Activated CD4-positive, alpha-beta T cell treated with anti-CD3 and anti-CD28 coated beads, Interleukin-2, amount 10 ng/mL, durations not matched to agents 7 days and 5 days (primary cell): ENCODE data around the gene RFX1. TPM values are rescaled to one million over a fixed set of nuclear protein-coding genes. Genes with fewer than 3 reads are reported as not detected.

ENCODE experiments used
- CTCF ChIA-PET: fragments of 350-600 bp; sonication (Branson Sonifier 250); formaldehyde crosslinking; loops from one replicate; lab custom pipeline; 2021; ENCODE audit warnings: antibody characterized with exemption; lab: Charles Lee
- POLR2A ChIA-PET: fragments of 350-600 bp; sonication (Branson Sonifier 250); formaldehyde crosslinking; loops from one replicate; lab custom pipeline; 2021; ENCODE audit warnings: antibody characterized with exemption; lab: Charles Lee
- DNase-seq: peaks from one replicate; pipeline ENCODE4 v3.0.0-alpha.2; 2020
- H3K27ac Mint-ChIP-seq: one replicate; pipeline ENCODE4 v1.8.0; 2021; ENCODE audit warnings: mild to moderate bottlenecking, moderate library complexity, mixed read lengths
- H3K27me3 Mint-ChIP-seq: one replicate; pipeline ENCODE4 v1.8.0; 2021; ENCODE audit warnings: mixed read lengths
- H3K36me3 Mint-ChIP-seq: one replicate; pipeline ENCODE4 v1.8.0; 2021; ENCODE audit warnings: low read depth, mixed read lengths
- H3K4me1 Mint-ChIP-seq: one replicate; pipeline ENCODE4 v1.8.0; 2021; ENCODE audit warnings: mixed read lengths
- H3K4me3 Mint-ChIP-seq: one replicate; pipeline ENCODE4 v1.8.0; 2021; ENCODE audit warnings: mild to moderate bottlenecking, moderate library complexity, mixed read lengths
- H3K9me3 Mint-ChIP-seq: one replicate; pipeline ENCODE4 v1.8.0; 2021; ENCODE audit warnings: mixed read lengths
- total RNA-seq, 2 experiments: library from RNA; stranded (reverse); gene quantifications; one replicate each; pipeline ENCODE4 v1.2.3, GENCODE V29; 2021

RFX1 gene
- total RNA-seq, 2 experiments from 2014 or later: 19.1 to 19.9 TPM

DNA sequence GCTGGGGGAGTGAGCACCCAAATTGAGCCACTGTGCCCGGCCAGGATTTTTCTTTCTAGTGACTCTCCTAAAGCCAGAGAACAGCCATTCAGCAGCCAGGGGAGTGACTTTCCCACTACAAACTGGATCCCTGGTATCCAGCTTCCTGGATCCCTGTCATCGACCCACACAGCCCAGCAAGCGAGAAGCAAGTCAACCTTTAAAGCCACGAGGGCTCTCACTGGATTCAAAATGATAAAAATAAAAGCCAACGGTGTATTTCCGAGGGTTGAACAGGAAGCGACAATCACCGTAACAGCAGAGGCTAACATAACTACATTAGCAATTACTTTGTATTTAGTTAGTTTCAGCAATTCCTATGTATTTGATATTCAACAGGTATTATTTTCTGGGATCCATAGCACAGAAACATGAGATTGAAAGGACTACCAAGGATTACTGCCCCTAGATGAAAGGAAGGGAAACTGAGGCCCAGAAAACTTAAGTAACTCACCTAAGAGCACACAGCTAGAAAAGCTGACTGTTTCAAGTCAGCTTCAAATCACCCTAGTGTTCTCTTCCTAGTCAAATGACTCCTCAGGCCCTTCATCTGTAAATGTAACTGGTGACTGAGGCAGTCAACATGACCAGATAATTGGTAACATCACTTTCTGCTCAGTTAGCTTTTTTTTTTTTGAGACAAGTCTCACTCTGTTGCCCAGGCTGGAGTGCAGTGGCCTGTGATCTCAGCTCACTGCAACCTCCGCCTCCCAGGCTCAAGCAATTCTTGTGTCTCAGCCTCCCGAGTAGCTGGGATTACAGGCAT, 2.7 kb downstream of the RFX1 start:
- ChIA-PET CTCF (interaction anchor here (0.8 to 1.1 kb wide), 2 partner anchors 14 to 119 kb away, joined by 3 to 4 read pairs; no protein-coding TSS in a partner anchor), POLR2A (interaction anchor here (0.5 to 1.1 kb wide), 2 partner anchors 28 to 32 kb away, joined by 3 read pairs; no protein-coding TSS in a partner anchor)
- Mint-ChIP-seq H3K36me3 (peaks cover 24% of the 10 kb centered on the region), H3K4me3 (peak overlapping the region; percentile 53), H3K27me3 (no peaks in the 10 kb centered on the region), H3K9me3 (peaks cover 7% of the 10 kb centered on the region), H3K4me1 (peaks cover 61% of the 10 kb centered on the region), H3K27ac (peak overlapping the region; percentile 99)
- peak; percentile 49 for DNase-seq

DNA sequence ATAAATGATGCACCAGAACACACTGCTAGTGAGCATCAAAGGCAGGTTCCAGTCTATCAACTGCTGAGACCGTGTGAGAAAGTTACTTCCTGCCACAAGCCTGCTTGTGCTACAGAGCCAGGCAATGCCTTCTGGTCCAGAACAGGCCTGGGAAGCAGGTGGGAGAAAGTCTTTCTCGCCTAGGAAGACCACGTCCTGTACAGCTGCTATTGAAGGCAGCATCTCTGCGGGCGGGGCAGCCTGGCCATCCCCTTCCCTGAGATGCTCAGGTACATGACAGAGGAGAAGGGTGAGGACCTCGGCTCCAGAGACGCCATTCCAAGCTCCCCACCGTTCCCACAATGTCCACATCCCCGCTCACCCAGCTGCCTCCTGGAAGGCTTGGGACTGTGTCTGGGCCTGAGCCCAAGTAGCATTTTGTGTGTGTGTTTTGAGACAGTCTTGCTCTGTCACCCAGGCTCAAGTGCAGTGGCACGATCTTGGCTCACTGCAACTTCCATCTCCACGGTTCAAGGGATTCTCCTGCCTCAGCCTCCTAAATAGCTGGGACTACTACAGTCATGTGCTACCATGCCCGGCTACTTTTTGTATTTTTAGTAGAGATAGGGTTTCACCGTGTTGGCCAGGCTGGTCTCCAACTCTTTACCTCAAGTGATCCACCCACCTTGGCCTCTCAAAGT, 3.4 kb downstream of the RFX1 start:
- Mint-ChIP-seq H3K27me3 (no peaks in the 10 kb centered on the region), H3K4me3 (peak overlapping the region; percentile 53), H3K9me3 (peaks cover 7% of the 10 kb centered on the region), H3K36me3 (peaks cover 31% of the 10 kb centered on the region), H3K4me1 (peaks cover 59% of the 10 kb centered on the region), H3K27ac (peak overlapping the region; percentile 99)
- POLR2A ChIA-PET: interaction anchor here (0.5 to 1.1 kb wide), 2 partner anchors 28 to 33 kb away, joined by 3 read pairs; no protein-coding TSS in a partner anchor
- peak; percentile 55 for DNase-seq
- CTCF ChIA-PET: interaction anchor here (0.7 to 1.1 kb wide), 3 partner anchors 10 to 415 kb away, joined by 3 to 5 read pairs (median 3); no protein-coding TSS in a partner anchor

DNA sequence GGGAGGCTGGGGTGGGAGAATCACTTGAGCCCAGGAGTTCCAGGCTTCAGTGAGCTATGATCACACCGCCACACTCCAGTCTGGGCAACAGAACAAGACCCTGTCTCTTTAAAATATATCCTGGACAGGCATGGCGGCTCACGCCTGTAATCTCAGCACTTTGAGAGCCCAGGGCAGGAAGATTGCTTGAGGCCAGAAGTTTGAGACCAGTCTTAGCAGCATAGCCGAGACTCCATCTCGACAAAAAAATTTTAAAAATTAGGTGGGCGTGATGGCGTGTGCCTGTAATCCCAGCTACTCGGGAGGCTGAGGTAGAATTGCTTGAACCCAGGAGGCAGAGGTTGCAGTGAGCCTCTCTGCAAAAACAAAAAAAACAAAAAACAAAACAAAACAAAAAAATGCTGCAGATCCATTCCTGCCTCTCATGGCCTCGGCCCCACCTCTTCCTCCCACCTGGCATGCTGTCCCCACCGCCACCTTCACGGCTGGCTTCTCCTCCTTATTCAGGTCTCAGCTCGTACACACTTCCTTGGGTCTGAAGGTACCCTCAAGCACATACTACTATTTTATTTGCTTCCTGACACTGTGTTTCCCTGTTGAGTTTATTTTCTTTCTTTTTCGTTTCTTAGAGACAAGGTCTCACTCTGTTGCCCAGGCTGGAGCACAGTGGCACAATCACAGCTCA, 5.3 kb downstream of the RFX1 start:
- H3K9me3 Mint-ChIP-seq: peaks cover 7% of the 10 kb centered on the region
- ChIA-PET POLR2A (no interaction called here), CTCF (interaction anchor here (1.9 kb wide), 1 partner anchor 12 kb away, joined by 5 read pairs; no protein-coding TSS in a partner anchor)
- H3K27ac Mint-ChIP-seq: peak overlapping the region; percentile 99
- peaks cover 32% of the 10 kb centered on the region for H3K36me3 Mint-ChIP-seq
- H3K4me1 Mint-ChIP-seq: peaks cover 50% of the 10 kb centered on the region
- H3K4me3 Mint-ChIP-seq: peak overlapping the region; percentile 6
- no peaks in the 10 kb centered on the region for H3K27me3 Mint-ChIP-seq
- DNase-seq: no peak

DNA sequence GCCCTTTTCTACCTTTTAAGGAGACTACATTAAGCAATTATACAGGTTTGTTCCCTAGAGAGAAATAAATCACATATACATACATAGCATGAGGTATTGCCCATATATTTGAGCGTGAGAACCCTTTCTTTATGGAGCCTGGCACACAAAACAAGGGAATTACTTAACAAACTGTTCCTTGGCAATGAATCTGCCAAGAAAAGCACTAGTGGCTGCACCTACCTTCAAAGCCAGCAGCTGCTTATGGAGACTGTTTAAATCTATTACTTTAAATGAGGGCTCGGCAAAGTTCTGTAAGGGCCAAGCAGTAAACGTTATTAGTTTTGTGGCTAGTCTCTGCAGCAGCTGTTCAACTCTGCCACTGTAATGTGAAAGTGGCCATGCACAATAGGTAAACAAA, 7.0 kb downstream of the RFX1 start:
- no peak overlapping the region for H3K4me3 Mint-ChIP-seq
- POLR2A ChIA-PET: no interaction called here

DNA sequence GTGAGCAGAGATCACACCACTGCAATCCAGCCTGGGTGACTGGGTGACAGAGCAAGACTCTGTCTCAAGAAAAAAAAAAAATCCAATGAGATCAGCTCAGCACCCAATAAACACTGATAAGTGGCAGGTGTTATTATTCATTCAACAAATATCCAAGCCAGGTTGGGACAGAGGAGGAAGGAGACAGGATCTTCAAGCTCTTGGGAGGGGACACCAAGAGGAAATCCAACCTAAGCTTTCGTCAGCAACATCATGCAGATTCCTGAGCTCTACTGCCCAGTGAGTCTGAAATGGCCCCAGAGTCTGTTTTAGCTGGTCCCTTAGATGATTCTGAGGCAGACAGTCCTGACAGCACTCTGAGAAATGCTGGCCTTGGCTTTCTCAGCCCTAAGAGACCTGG, 7.7 kb downstream of the RFX1 start:
- Mint-ChIP-seq H3K9me3 (peaks cover 7% of the 10 kb centered on the region), H3K36me3 (peaks cover 32% of the 10 kb centered on the region), H3K27ac (no peak overlapping the region), H3K4me3 (no peak overlapping the region), H3K27me3 (no peaks in the 10 kb centered on the region), H3K4me1 (peaks cover 35% of the 10 kb centered on the region)
- ChIA-PET CTCF (interaction anchor here (0.6 to 1.9 kb wide), 6 partner anchors 11 to 138 kb away, joined by 3 to 6 read pairs (median 3); partner anchors contain the start of gene ASF1B), POLR2A (no interaction called here)
- no peak for DNase-seq

More for the DNA sequence above, 7.0 kb downstream of the RFX1 start:
- H3K9me3 Mint-ChIP-seq: peaks cover 7% of the 10 kb centered on the region
- CTCF ChIA-PET: interaction anchor here (0.7 to 1.2 kb wide), 3 partner anchors 28 to 137 kb away, joined by 3 to 5 read pairs (median 4); partner anchors contain the start of gene IL27RA
- H3K27ac Mint-ChIP-seq: no peak overlapping the region
- peaks cover 37% of the 10 kb centered on the region for H3K4me1 Mint-ChIP-seq
- DNase-seq: no peak
- peaks cover 32% of the 10 kb centered on the region for H3K36me3 Mint-ChIP-seq
- H3K27me3 Mint-ChIP-seq: no peaks in the 10 kb centered on the region

DNA sequence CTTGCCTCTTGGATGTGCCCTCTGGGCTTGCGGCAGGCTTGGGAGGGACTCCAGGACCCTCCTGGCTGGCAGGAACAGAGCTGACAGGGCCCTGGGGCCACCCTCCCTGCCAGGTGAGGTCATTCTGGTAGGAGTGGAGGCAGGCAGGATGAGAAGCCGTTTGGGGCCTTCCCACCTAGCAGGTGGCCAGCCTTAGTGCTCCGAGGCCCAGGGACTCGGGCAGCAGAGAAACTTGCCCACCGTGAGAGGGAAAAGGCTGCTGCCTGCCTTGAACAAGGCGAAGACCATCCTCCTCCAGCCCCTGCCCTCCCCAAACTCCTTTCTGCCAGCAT, 8.5 kb downstream of the RFX1 start:
- peaks cover 7% of the 10 kb centered on the region for H3K9me3 Mint-ChIP-seq
- ChIA-PET CTCF (interaction anchor here (0.6 to 1.9 kb wide), 3 partner anchors 12 to 62 kb away, joined by 3 to 5 read pairs (median 4); no protein-coding TSS in a partner anchor), POLR2A (no interaction called here)
- no peak overlapping the region for H3K4me3 Mint-ChIP-seq
- peaks cover 35% of the 10 kb centered on the region for H3K36me3 Mint-ChIP-seq
- DNase-seq: no peak
- no peak overlapping the region for H3K27ac Mint-ChIP-seq
- peaks cover 27% of the 10 kb centered on the region for H3K4me1 Mint-ChIP-seq
- no peaks in the 10 kb centered on the region for H3K27me3 Mint-ChIP-seq

DNA sequence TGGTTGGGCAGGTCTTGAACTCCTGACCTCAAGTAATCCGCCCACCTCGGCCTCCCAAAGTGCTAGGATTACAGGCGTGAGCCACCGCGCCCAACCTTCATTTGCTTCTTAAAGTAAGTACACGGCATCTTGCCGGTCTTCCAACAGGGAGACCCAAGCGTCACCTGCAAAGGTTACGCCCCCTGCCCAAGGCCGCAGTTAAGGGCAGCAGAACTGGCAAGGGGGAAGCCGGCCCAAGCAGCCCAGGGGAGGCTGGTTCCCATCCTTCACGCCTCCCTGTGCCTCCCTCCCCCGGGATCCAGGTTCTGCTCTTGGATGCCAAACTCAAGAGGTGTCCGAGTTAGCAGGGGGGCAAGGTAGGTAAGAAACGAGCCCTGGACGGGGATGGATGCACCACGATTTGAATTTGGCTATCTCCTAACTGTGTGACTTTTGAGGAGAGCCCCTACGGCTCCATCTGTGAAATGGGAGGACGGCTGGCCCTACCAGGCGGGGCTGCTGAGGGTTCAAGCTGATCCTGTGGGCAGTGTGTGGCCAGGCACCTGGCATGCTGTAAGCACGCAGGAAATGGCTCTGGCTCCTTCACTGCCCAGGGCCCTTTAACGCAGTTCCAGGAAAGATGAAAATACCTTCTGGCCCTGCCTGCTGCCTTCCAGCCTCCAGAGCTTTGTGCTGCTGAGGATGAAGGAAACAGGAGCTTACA, 9.0 kb downstream of the RFX1 start:
- peaks cover 22% of the 10 kb centered on the region for H3K4me1 Mint-ChIP-seq
- no peak for DNase-seq
- ChIA-PET CTCF (interaction anchor here (0.6 to 1.9 kb wide), 3 partner anchors 12 to 62 kb away, joined by 3 to 5 read pairs (median 4); no protein-coding TSS in a partner anchor), POLR2A (no interaction called here)
- H3K36me3 Mint-ChIP-seq: peaks cover 37% of the 10 kb centered on the region
- H3K4me3 Mint-ChIP-seq: no peak overlapping the region
- H3K27me3 Mint-ChIP-seq: no peaks in the 10 kb centered on the region
- H3K27ac Mint-ChIP-seq: no peak overlapping the region
- peaks cover 7% of the 10 kb centered on the region for H3K9me3 Mint-ChIP-seq

DNA sequence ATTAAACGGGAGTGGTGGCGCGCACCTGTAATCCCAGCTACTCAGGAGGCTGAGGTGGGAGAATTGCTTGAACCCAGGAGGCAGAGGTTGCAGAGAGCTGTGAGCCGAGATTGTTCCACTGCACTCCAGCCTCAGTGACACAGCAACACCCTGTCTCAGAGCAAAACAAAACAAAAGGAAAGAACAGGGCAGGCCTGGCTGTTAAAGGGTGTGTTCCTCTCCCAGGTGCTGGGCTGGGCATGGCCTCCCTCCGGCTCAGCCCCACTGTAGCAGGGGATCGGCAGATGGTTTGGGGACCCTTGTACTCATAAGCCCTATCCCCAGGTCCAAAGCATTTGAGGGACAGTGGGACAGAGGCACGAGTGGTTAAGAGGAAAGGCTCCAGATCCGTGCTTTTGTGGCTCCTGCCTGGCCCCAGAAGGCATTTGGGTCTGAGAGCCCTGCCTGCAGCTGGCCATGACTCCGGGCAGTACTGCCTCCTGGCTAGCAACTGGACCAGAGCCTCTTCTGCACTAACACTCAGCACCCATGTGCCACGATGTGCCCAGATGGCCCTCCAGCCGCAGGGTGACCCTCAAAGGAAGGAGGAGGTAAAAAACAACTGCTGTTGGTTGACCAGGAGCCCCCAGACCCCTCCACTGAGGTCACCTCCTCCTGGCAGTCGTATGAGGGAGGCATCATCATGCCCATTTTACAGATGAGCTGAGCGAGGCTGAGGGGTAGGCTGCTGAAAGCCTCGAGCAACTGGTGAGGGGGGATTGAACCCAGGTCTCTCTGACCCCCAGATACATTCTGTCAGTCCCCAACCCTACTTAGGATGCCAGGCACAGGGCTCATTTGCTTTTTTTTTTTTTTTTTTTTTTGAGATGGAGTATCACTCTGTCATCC, 10.0 kb downstream of the RFX1 start:
- Mint-ChIP-seq H3K36me3 (peaks cover 36% of the 10 kb centered on the region), H3K4me3 (no peak overlapping the region), H3K27me3 (no peaks in the 10 kb centered on the region), H3K4me1 (peaks cover 16% of the 10 kb centered on the region), H3K9me3 (peaks cover 7% of the 10 kb centered on the region), H3K27ac (no peak overlapping the region)
- CTCF ChIA-PET: interaction anchor here (0.6 to 1.4 kb wide), 4 partner anchors 9 to 63 kb away, joined by 3 to 4 read pairs (median 3); no protein-coding TSS in a partner anchor
- DNase-seq: no peak
- POLR2A ChIA-PET: no interaction called here

DNA sequence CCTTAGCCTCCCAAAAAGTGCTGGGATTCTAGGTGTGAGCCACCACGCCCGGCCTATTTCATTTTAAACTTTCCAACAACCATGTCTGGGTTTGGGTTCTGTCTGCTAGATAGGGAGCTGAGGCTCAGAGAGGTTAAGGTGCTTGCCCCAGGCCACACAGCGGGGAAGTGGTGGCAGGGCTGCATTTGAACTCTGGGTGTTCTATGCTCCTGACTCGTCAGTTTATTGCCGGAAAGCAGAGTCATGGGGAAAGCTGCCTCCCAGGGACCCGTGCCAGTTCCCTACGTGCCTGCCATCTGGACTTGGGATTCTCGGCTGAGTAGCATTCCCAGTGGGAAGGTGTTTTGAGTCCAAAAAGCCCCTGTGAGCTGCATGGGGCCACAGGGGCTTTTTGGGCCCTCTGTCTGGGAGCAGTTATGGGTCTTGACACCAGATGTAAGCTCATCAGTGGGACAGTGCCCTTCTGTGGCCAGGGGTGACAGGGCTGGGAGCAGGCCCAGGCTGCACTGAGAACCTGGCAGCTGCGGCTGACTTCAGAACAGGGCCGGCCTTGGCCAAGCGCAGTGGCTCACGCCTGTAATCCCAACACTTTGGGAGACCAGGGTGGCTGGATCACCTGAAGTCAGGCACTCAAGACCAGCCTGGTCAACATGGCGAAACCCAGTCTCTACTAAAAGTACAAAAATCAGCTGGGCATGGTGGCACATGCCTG, 10.9 kb downstream of the RFX1 start:
- DNase-seq: no peak
- Mint-ChIP-seq H3K4me1 (peaks cover 7% of the 10 kb centered on the region), H3K27ac (no peak overlapping the region), H3K36me3 (peaks cover 34% of the 10 kb centered on the region), H3K27me3 (no peaks in the 10 kb centered on the region), H3K9me3 (peaks cover 7% of the 10 kb centered on the region), H3K4me3 (no peak overlapping the region)
- ChIA-PET POLR2A (no interaction called here), CTCF (interaction anchor here (0.6 to 0.7 kb wide), 2 partner anchors 10 to 41 kb away, joined by 3 read pairs; no protein-coding TSS in a partner anchor)

DNA sequence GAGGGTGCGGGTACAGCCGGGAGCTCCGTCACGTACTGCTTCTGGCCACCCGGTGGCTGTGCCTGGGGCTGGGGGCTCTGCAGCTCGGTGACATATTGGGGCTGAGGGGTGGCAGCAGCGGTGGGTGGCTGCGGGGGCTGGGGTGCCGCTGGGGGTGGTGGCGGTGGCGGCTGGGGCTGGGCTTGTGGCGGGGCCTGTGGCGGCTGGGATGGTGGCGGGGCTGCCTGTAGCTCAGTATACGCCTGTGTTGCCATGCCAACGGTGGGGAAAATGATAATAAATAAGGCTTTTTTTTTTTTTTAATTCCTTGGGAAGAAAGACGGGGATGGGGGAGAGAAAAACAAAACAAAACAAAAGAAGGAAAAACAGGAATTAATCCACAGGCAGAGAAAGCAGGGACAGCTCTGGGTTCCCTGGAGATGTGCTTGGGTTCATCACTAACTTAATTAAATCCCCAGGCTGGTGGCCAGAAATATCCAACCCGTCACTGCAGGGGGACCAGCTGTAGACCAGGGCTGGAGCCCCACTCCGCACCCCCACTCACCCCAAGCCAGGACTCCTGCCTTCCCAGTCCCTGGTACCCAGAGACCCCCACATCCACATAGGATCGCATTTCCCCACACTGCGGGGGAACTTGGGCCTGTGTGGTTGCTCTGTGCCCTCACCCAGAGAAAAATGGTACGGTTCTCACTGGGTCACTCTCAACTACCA, 12.4 kb downstream of the RFX1 start:
- no peak overlapping the region for H3K4me3 Mint-ChIP-seq
- no peak for DNase-seq
- peaks cover 17% of the 10 kb centered on the region for H3K4me1 Mint-ChIP-seq
- H3K27ac Mint-ChIP-seq: no peak overlapping the region
- CTCF ChIA-PET: interaction anchor here (1.0 kb wide), 1 partner anchor 11 kb away, joined by 3 read pairs; no protein-coding TSS in a partner anchor
- no peaks in the 10 kb centered on the region for H3K27me3 Mint-ChIP-seq
- peaks cover 34% of the 10 kb centered on the region for H3K36me3 Mint-ChIP-seq
- peaks cover 2% of the 10 kb centered on the region for H3K9me3 Mint-ChIP-seq
- POLR2A ChIA-PET: no interaction called here
